Stimulated activated CD8-positive, alpha-beta memory T cell treated with anti-CD3 and anti-CD28 coated beads, Interleukin-7, amount 100 ng/mL, for 4 hours (primary cell): ENCODE results near the gene SHC3.

Experiments used
- DNase-seq, 2 donors: peaks; one replicate each; pipeline ENCODE4 v3.0.0-alpha.2; 2020; ENCODE audit warnings: low read depth in 2 of 2

SHC3 gene

GRCh38 chr9:89185980-89186379, 7.4 kb upstream of the SHC3 start:
- DNase-seq: no peak

GRCh38 chr9:89183146-89183545, 4.5 kb upstream of the SHC3 start:
- no peak for DNase-seq

GRCh38 chr9:89182369-89182768, 3.8 kb upstream of the SHC3 start:
- DNase-seq: no peak

DNA sequence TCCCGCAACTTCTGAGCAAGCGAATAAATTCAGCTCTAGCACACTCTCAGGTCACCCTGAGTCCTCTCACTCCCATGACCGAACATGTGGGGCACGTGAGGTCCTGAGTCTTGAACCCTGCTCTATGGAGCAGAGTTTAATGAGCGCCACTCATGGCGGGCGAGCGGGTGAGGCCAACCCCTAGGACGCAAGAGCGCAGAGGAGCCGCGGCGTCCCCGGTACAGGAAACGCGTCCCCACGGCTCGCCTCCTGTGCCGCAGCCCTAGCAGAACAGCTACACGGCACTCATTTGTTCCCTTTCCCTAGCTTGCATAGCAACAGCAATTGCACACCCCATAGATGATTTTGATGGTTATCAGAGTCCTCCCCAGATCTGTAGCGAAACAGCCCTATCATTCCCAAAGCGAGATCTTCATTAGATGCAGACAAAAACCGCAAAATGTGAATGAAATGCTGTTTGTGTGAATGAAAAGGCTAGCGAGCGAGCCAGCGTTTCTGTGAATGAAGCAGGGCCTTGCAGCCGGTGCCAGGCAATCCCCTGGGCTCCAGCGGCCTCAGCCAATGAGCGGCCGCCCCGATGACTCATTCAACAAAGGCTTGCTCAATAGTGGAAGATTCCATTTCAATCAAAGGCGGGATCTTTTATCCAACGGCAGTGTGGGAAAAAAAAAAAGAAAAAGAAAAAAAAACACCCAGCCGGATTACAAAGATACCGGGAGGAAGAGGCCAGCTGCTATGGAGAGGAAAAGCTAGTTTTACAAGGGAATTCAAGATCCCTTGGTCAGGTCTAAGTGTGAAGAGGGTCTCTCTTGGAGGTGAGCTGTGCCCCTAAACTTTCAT, 1.5 kb upstream of the SHC3 start:
- DNase-seq: peak in 1 of 2 donors; percentile 7

DNA sequence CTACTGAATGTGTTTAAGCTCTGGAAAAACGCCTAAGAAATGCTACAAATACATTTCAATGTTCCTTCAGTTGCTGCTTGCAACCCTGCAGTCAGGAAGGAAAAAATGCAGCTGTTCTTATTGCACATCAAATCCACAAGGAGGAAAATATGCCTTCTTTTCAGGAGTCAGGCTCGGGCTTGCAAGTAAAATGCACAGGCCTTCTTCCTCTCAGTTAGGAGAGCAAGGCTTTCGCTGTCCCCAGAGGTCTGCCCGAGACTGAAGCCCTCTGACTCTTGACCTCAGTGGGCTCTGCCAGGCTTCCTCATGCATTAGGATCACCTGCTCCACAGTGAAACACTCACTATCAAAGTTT, 899 bp upstream of the SHC3 start:
- DNase-seq: no peak

DNA sequence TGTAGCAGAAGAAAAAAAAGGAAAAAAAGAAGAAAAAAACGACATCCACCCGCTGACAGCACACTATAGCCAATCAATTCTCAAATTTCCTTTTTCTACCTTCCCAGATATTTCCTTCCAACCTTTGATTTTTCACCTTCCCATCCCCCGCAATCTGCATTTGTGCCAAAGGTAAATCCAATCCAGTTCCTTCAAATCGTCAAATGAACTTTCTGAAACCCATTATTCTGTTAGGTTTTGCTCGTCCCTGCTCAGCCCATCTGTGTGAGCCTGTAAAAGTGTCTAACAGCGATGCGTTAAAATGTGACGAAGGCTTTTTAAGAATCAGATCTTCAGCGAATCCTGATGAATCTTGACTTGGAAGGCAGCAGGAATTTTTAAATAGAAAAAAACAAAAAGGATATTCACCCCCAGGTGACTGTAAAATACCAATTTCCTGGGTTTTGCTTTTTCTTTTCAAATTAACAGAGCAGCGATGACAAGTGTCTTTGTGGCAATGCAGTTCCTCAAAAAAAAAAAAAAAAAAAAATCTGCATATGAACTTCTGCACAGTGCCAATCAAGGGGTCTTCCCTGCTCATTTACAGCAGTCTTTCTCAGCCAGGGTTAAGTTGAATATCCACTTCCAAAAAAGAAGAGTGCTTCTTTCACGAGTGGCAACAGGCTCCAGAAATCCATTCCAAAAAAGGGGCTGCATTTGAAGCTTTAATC, 367 bp upstream of the SHC3 start:
- DNase-seq: no peak

GRCh38 chr9:89177012-89177943, 1.3 kb downstream of the SHC3 start:
- no peak for DNase-seq

- DNase-seq: no peak
Observed at GRCh38 chr9:89175828-89176261, 2.8 kb downstream of the SHC3 start.

- no peak for DNase-seq
Observed at GRCh38 chr9:89174291-89174690, 4.3 kb downstream of the SHC3 start.

DNA sequence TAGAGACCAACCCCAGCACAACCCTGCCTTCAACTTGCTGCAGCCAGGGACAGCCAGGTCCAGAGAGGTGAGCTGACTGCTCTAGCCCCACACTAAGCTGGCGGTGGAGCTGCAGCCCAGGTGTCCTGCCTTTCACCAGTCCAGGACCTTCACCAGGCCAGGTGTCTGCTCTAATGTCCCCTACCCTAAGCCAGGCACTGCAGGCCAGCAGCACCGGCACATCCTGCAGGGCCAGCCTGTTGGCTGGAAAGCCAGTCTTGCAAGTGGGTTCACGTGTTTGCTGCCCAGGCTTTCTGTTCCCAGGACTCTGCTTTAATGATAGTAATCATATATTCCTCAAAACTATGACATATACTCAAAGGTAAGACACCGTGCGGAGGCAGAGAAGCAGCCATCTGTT, 5.5 kb downstream of the SHC3 start:
- DNase-seq: no peak

- no peak for DNase-seq
Observed at GRCh38 chr9:89172398-89172797, 6.2 kb downstream of the SHC3 start.

GRCh38 chr9:89171693-89172092, 6.9 kb downstream of the SHC3 start:
- no peak for DNase-seq

- DNase-seq: no peak
Observed at GRCh38 chr9:89171231-89171630, 7.4 kb downstream of the SHC3 start.

DNA sequence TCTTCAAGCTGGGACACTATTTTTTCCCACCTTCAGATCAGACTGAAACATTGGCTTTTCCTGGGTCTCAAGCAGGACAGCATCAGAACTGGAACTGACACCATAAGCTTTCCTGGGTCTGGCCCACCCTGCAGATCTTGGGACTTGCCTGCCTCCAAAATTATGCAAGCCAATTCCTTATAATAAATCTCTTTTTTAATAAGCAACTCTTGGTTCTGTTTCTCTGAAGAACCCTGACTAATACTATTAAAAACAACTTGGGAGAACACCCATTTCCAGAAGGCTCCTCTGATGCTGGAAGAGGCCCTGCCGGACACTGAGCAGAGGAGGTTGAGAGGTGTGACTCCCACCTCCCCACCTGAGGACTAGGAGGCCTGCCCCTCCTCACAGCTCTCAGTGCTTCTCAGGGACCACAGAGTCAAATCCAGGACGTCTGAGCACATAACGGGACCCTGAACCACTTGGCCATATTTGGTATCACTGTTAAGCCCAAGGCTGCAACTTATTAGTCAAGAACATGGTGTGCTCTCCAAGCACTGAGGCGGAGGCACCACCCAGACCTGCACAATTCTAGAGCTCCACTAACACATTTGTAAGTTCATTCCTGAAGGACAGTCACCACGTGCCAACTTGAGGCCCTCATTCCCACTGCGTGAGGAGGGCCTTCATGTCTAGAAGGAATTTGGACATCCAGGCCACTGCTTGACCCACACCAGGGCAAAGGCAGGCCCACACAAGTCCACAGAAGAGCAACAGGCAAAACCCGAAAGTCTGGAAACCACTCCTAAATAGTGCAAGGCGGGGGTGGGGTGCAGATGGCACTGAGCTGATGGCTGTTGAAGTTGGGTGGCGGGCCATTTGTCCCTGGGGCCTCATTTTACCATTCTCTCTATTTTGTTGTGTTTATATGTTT, 9.5 kb downstream of the SHC3 start:
- no peak for DNase-seq

GRCh38 chr9:89167788-89168187, 10.8 kb downstream of the SHC3 start:
- DNase-seq: no peak

- no peak for DNase-seq
Observed at GRCh38 chr9:89166852-89167251, 11.8 kb downstream of the SHC3 start.

GRCh38 chr9:89165880-89166279, 12.7 kb downstream of the SHC3 start:
- no peak for DNase-seq

GRCh38 chr9:89165341-89165740, 13.3 kb downstream of the SHC3 start:
- DNase-seq: no peak

DNA sequence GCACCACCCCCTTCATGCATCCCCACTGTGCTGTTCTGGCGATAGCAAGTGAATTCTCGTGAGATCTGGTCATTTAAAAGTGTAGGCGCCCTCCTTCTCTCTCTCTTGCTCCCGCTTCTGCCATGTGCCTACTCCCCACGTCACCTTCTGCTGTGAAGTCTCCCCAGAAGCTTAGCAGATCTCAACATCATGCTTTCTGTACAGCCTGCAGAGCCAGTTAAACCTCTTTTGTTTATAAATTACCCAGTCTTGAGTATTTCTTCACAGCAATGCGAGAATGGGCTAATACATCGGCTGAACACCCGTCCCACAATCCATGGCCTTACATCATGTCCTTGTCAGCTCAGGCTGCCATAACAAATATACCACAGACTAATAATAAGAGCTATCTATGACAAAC, 17.4 kb downstream of the SHC3 start:
- no peak for DNase-seq

DNA sequence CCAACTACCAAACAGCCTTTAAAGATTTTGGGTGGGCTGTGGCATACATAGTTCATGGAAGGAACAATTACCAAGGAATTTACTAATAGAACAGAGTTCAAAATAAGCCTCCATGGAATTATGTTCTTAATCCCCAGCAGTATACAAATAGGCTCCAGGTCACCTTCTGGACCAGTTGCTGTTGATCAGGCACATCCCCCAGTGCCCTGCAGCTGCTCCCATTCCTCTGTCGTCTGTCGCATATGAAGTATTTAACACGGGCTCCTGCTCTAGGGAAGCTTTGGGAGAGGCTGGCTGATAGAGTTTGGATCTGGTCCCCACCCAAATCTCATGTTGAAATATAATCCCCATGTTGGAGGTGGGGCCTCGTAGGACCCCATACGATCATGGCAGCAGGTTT, 17.8 kb downstream of the SHC3 start:
- DNase-seq: no peak

GRCh38 chr9:89154651-89155336, 23.8 kb downstream of the SHC3 start:
- DNase-seq: no peak
